DND-41 (cell line): ENCODE data around the gene OBSCN.

ENCODE experiments used
- ATAC-seq: fragments of 200-7000 bp; cut with Tn5 transposase; 3 replicates; pipeline ENCODE4 v1.9.1; 2021; ENCODE audit warnings: low read depth; ENCODE audit not compliant: insufficient read depth
- DNase-seq: peaks from one replicate; pipeline ENCODE4 v3.0.0-alpha.2; 2020
- H2AFZ ChIP-seq: 2 replicates; pipeline ENCODE4 v1.6.0; 2012; ENCODE audit warnings: low read depth, low read length
- H3K27ac ChIP-seq: 2 replicates; pipeline ENCODE4 v1.5.1; 2012; ENCODE audit warnings: low read length, inconsistent platforms
- H3K27me3 ChIP-seq: fragments of 200-600 bp; sonication (generic); 2 replicates; pipeline ENCODE4 v1.6.0; 2012; ENCODE audit warnings: low read length, mild to moderate bottlenecking, inconsistent platforms; ENCODE audit not compliant: insufficient read depth, poor library complexity
- H3K36me3 ChIP-seq: 2 replicates; pipeline ENCODE4 v1.5.1; 2012; ENCODE audit warnings: low read length, inconsistent platforms; ENCODE audit not compliant: insufficient read depth
- H3K4me1 ChIP-seq: 2 replicates; pipeline ENCODE4 v1.5.1; 2012; ENCODE audit warnings: mild to moderate bottlenecking, low read length; ENCODE audit not compliant: insufficient read depth
- H3K4me2 ChIP-seq: 2 replicates; pipeline ENCODE4 v1.6.0; 2012; ENCODE audit warnings: mild to moderate bottlenecking, moderate library complexity, low read length, inconsistent platforms; ENCODE audit not compliant: insufficient read depth
- H3K4me3 ChIP-seq, 2 experiments: fragments of 200-600 bp in 1 of 2; shearing (Covaris generic) in 1 of 2; 2 replicates each; pipeline ENCODE4 v1.5.1; 2012 to 2016; ENCODE audit warnings: inconsistent platforms in 2 of 2, low read length in 2 of 2, mild to moderate bottlenecking in 2 of 2, low read depth in 1 of 2, moderate library complexity in 1 of 2
- H3K79me2 ChIP-seq: 2 replicates; pipeline ENCODE4 v1.6.0; 2012; ENCODE audit warnings: low read length, inconsistent platforms; ENCODE audit not compliant: insufficient read depth
- H3K9ac ChIP-seq: 2 replicates; pipeline ENCODE4 v1.6.0; 2012; ENCODE audit warnings: low read depth, mild to moderate bottlenecking, inconsistent platforms, low read length, moderate library complexity
- H3K9me3 ChIP-seq: 2 replicates; pipeline ENCODE4 v1.5.1; 2012; ENCODE audit warnings: low read length, moderate library complexity, mild to moderate bottlenecking, inconsistent platforms; ENCODE audit not compliant: insufficient read depth, severe bottlenecking
- H4K20me1 ChIP-seq: 2 replicates; pipeline ENCODE4 v1.6.0; 2012; ENCODE audit warnings: low read length; ENCODE audit not compliant: insufficient read depth
- CTCF ChIP-seq: IDR thresholded peaks from 2 replicates; pipeline ENCODE4 v1.5.1; 2012; ENCODE audit warnings: borderline replicate concordance, low read length, moderate library complexity, mild to moderate bottlenecking; ENCODE audit not compliant: poor library complexity, severe bottlenecking; ENCODE audit errors: extremely low read depth
- EZH2 ChIP-seq: IDR thresholded peaks from 3 replicates; pipeline ENCODE4 v1.6.1; 2012; ENCODE audit warnings: borderline replicate concordance, low read depth, mild to moderate bottlenecking, moderate library complexity, low read length, inconsistent platforms; ENCODE audit not compliant: severe bottlenecking

OBSCN gene

GRCh38 chr1:228371741-228372182 is 163.9 kb downstream of the OBSCN start:
- Histone ChIP-seq H3K4me2 (no peak overlapping the region), H3K79me2 (no peaks in the 10 kb centered on the region), H3K9ac (no peak overlapping the region), H3K36me3 (no peaks in the 10 kb centered on the region), H3K27me3 (no peaks in the 10 kb centered on the region), H3K9me3 (no peaks in the 10 kb centered on the region), H3K27ac (no peak overlapping the region), H3K4me1 (no peaks in the 10 kb centered on the region), H4K20me1 (no peaks in the 10 kb centered on the region), H3K4me3 (no peak overlapping the region), H2AFZ (no peak overlapping the region)
- TF ChIP-seq CTCF, result no peak
- TF ChIP-seq EZH2, result no peak
- no peak for ATAC-seq
- no peak for DNase-seq

GRCh38 chr1:228372183-228373003 is 164.5 kb downstream of the OBSCN start:
- Histone ChIP-seq H3K4me3 (no peak overlapping the region), H3K79me2 (no peaks in the 10 kb centered on the region), H4K20me1 (no peaks in the 10 kb centered on the region), H3K4me2 (no peak overlapping the region), H3K36me3 (no peaks in the 10 kb centered on the region), H3K27ac (no peak overlapping the region), H3K4me1 (no peaks in the 10 kb centered on the region), H3K9me3 (no peaks in the 10 kb centered on the region), H3K9ac (no peak overlapping the region), H2AFZ (no peak overlapping the region), H3K27me3 (no peaks in the 10 kb centered on the region)
- no peak for ATAC-seq
- no peak for TF ChIP-seq CTCF
- no peak for TF ChIP-seq EZH2
- no peak for DNase-seq

GRCh38 chr1:228373004-228373680 is 165.3 kb downstream of the OBSCN start:
- Histone ChIP-seq H2AFZ (no peak overlapping the region), H3K4me1 (no peaks in the 10 kb centered on the region), H4K20me1 (no peaks in the 10 kb centered on the region), H3K9me3 (no peaks in the 10 kb centered on the region), H3K9ac (no peak overlapping the region), H3K36me3 (no peaks in the 10 kb centered on the region), H3K79me2 (no peaks in the 10 kb centered on the region), H3K4me3 (no peak overlapping the region), H3K27ac (no peak overlapping the region), H3K4me2 (no peak overlapping the region), H3K27me3 (no peaks in the 10 kb centered on the region)
- ATAC-seq, result no peak
- no peak for DNase-seq
- no peak for TF ChIP-seq EZH2
- TF ChIP-seq CTCF, result no peak
